Mucosa of gallbladder (tissue), 1 donor: ENCODE results near the gene ABCC5. TPM values are rescaled to one million over a fixed set of nuclear protein-coding genes. Genes with fewer than 3 reads are reported as not detected.
"Not testable (repeated sequence)": the region's sequence is repeated elsewhere in the genome, so short reads cannot be mapped to it uniquely, and the experiment has no call there.

Experiments used
- DNase-seq: peaks from one replicate; pipeline ENCODE4 v3.0.0-alpha.2; 2020; ENCODE audit warnings: low spot score
- total RNA-seq: library from RNA; stranded (reverse); gene quantifications from one replicate; pipeline ENCODE4 v1.2.1, GENCODE V29; 2021
- donor health status: DM: no; HTN: no; CAD: no.

The ABCC5 gene
- total RNA-seq = 37.8 TPM

- DNase-seq = peak; percentile 93
Measured at GRCh38 chr3:184017672-184018423, at the start of gene ABCC5. Gene ABCC5 (minus strand): TSS chr3:184017884. CDS start chr3:184014392, 3,492 bp downstream.

- no peak for DNase-seq
Measured at GRCh38 chr3:184066211-184066610, 48.5 kb upstream of the ABCC5 start.

- DNase-seq = no peak
Measured at GRCh38 chr3:184062637-184063036, 45.0 kb upstream of the ABCC5 start.

GRCh38 chr3:184059424-184059823 lies 41.7 kb upstream of the ABCC5 start:
- DNase-seq = no peak

- DNase-seq = no peak
Measured at GRCh38 chr3:184058029-184058428, 40.3 kb upstream of the ABCC5 start.

GRCh38 chr3:184052767-184053166 lies 35.1 kb upstream of the ABCC5 start, which contains the start of gene HTR3C:
Gene HTR3C (plus strand): TSS chr3:184053047. CDS start chr3:184053081, 34 bp downstream.
- no peak for DNase-seq

- no peak for DNase-seq
Measured at GRCh38 chr3:184050217-184050847, 32.6 kb upstream of the ABCC5 start.

- no peak for DNase-seq
Measured at GRCh38 chr3:184045995-184046394, 28.3 kb upstream of the ABCC5 start.

- DNase-seq = no peak
Measured at GRCh38 chr3:184042617-184043016, 24.9 kb upstream of the ABCC5 start.

- DNase-seq = no peak
Measured at GRCh38 chr3:184040010-184040409, 22.3 kb upstream of the ABCC5 start.

GRCh38 chr3:184039414-184039813 lies 21.7 kb upstream of the ABCC5 start:
- DNase-seq = no peak

- DNase-seq = not testable (repeated sequence)
Measured at GRCh38 chr3:184038307-184038706, 20.6 kb upstream of the ABCC5 start.

- no peak for DNase-seq
Measured at GRCh38 chr3:184037816-184038215, 20.1 kb upstream of the ABCC5 start.

GRCh38 chr3:184031187-184031792 lies 13.6 kb upstream of the ABCC5 start, which contains the start of gene HTR3D:
Gene HTR3D (plus strand): TSS chr3:184031742. CDS start chr3:184031742, 0 bp downstream.
- no peak for DNase-seq

- DNase-seq = no peak
Measured at GRCh38 chr3:184030536-184030935, 12.9 kb upstream of the ABCC5 start.

- DNase-seq = no peak
Measured at GRCh38 chr3:184029443-184029842, 11.8 kb upstream of the ABCC5 start.

GRCh38 chr3:184028275-184028890 lies 10.7 kb upstream of the ABCC5 start:
- DNase-seq = not testable (repeated sequence)

GRCh38 chr3:184025256-184025655 lies 7.6 kb upstream of the ABCC5 start:
- not testable (repeated sequence) for DNase-seq

GRCh38 chr3:184022323-184022722 lies 4.6 kb upstream of the ABCC5 start:
- DNase-seq = no peak

GRCh38 chr3:184018424-184018973 lies 815 bp upstream of the ABCC5 start:
- no peak for DNase-seq

- peak; percentile 45 for DNase-seq
Measured at GRCh38 chr3:184016811-184017671, 643 bp downstream of the ABCC5 start.
